SKM-1 treated with dmso at 0.1 percent for 144 hours (cell line): ENCODE measurements around the gene C1orf210.
A peak's percentile ranks its signal among the peaks of the same experiment; 100 is the strongest.

Experiments
- DNase-seq: peaks from one replicate; lab custom pipeline; 2025; ENCODE audit not compliant: unreplicated experiment; lab: John Stamatoyannopoulos, UW

Gene C1orf210

GRCh38 chr1:43285269-43285990 lies at the start of gene C1orf210:
Gene C1orf210 (minus strand): TSS chr1:43285581. CDS start chr1:43283270, 2,311 bp downstream.
- no peak for DNase-seq

GRCh38 chr1:43334453-43335205 lies 49.2 kb upstream of the C1orf210 start:
- DNase-seq: no peak

- no peak for DNase-seq
Observed at GRCh38 chr1:43331688-43332087, 46.3 kb upstream of the C1orf210 start.

- peak; percentile 79 for DNase-seq
Observed at GRCh38 chr1:43329995-43330751, 44.8 kb upstream of the C1orf210 start.

- DNase-seq: no peak
Observed at GRCh38 chr1:43327549-43328292, 42.3 kb upstream of the C1orf210 start.

GRCh38 chr1:43325381-43325780 lies 40.0 kb upstream of the C1orf210 start:
- DNase-seq: no peak

GRCh38 chr1:43324810-43325209 lies 39.4 kb upstream of the C1orf210 start:
- no peak for DNase-seq

GRCh38 chr1:43322506-43322905 lies 37.1 kb upstream of the C1orf210 start:
- no peak for DNase-seq

- DNase-seq: no peak
Observed at GRCh38 chr1:43321331-43321891, 36.0 kb upstream of the C1orf210 start.

GRCh38 chr1:43319766-43320165 lies 34.4 kb upstream of the C1orf210 start:
- DNase-seq: no peak

GRCh38 chr1:43319288-43319687 lies 33.9 kb upstream of the C1orf210 start:
- no peak for DNase-seq

GRCh38 chr1:43318831-43319230 lies 33.5 kb upstream of the C1orf210 start:
- no peak for DNase-seq

- DNase-seq: no peak
Observed at GRCh38 chr1:43317817-43318471, 32.6 kb upstream of the C1orf210 start.

GRCh38 chr1:43316738-43317520 lies 31.5 kb upstream of the C1orf210 start:
- DNase-seq: no peak

GRCh38 chr1:43315963-43316737 lies 30.8 kb upstream of the C1orf210 start:
- DNase-seq: no peak

- DNase-seq: no peak
Observed at GRCh38 chr1:43315481-43315880, 30.1 kb upstream of the C1orf210 start.

- no peak for DNase-seq
Observed at GRCh38 chr1:43314233-43314632, 28.9 kb upstream of the C1orf210 start.

- no peak for DNase-seq
Observed at GRCh38 chr1:43313771-43314170, 28.4 kb upstream of the C1orf210 start.
